WTC11 (cell line): ENCODE results near the gene ACBD6. TPM values are rescaled to one million over a fixed set of nuclear protein-coding genes. Genes with fewer than 3 reads are reported as not detected.

Experiments used
- AFF4 ChIP-seq: sonication (generic); formaldehyde crosslinking; IDR thresholded peaks from 2 replicates; pipeline ENCODE4 v1.8.1; 2023; ENCODE audit warnings: mild to moderate bottlenecking, missing genetic modification reagents, borderline replicate concordance
- CBFB ChIP-seq: sonication (generic); formaldehyde crosslinking; IDR thresholded peaks from 2 replicates; pipeline ENCODE4 v1.8.1; 2022; ENCODE audit warnings: mild to moderate bottlenecking, low read depth, missing genetic modification reagents
- CREM ChIP-seq: sonication (generic); formaldehyde crosslinking; IDR thresholded peaks from 2 replicates; pipeline ENCODE4 v1.8.1; 2022; ENCODE audit warnings: mild to moderate bottlenecking, missing genetic modification reagents, moderate library complexity
- CTCF ChIP-seq: fragments of 200-600 bp; IDR thresholded peaks from 2 replicates; pipeline ENCODE4 v1.8.0; 2022; ENCODE audit warnings: antibody characterized with exemption
- E2F5 ChIP-seq: sonication (generic); formaldehyde crosslinking; IDR thresholded peaks from 2 replicates; pipeline ENCODE4 v1.8.1; 2022; ENCODE audit warnings: mild to moderate bottlenecking, moderate library complexity, missing genetic modification reagents
- EMX1 ChIP-seq: fragments of 250-450 bp; sonication (Bioruptor Pico); IDR thresholded peaks from 2 replicates; pipeline ENCODE4 v1.8.0; 2021; ENCODE audit warnings: mild to moderate bottlenecking
- ETV6 ChIP-seq: sonication (generic); formaldehyde crosslinking; IDR thresholded peaks from 2 replicates; pipeline ENCODE4 v1.8.1; 2022; ENCODE audit warnings: mild to moderate bottlenecking, missing genetic modification reagents
- IRF1 ChIP-seq: sonication (generic); formaldehyde crosslinking; IDR thresholded peaks from 2 replicates; pipeline ENCODE4 v1.8.0; 2023; ENCODE audit warnings: missing genetic modification reagents
- MLX ChIP-seq: sonication (generic); formaldehyde crosslinking; IDR thresholded peaks from 2 replicates; pipeline ENCODE4 v1.8.1; 2023; ENCODE audit warnings: mild to moderate bottlenecking, missing genetic modification reagents, moderate library complexity
- MXD4 ChIP-seq: fragments of 250-450 bp; sonication (Bioruptor Pico); IDR thresholded peaks from 2 replicates; pipeline ENCODE4 v1.8.0; 2021; ENCODE audit warnings: mild to moderate bottlenecking, moderate library complexity, borderline replicate concordance
- PRDM15 ChIP-seq: sonication (generic); formaldehyde crosslinking; IDR thresholded peaks from 2 replicates; pipeline ENCODE4 v1.8.0; 2022; ENCODE audit warnings: missing genetic modification reagents
- PRRX2 ChIP-seq: fragments of 250-450 bp; sonication (Bioruptor Pico); IDR thresholded peaks from 2 replicates; pipeline ENCODE4 v1.8.0; 2021; ENCODE audit warnings: mild to moderate bottlenecking
- RORB ChIP-seq: fragments of 250-450 bp; sonication (Bioruptor Pico); IDR thresholded peaks from 2 replicates; pipeline ENCODE4 v1.9.0; 2021; ENCODE audit warnings: mild to moderate bottlenecking
- SOX15 ChIP-seq: fragments of 250-450 bp; sonication (Bioruptor Pico); IDR thresholded peaks from 2 replicates; pipeline ENCODE4 v1.9.0; 2021; ENCODE audit warnings: mild to moderate bottlenecking
- STAT6 ChIP-seq: sonication (generic); formaldehyde crosslinking; conservative IDR thresholded peaks from 2 replicates; pipeline ENCODE4 v1.8.1; 2023; ENCODE audit warnings: mild to moderate bottlenecking, low read depth, missing genetic modification reagents, moderate library complexity
- TP53 ChIP-seq: sonication (generic); formaldehyde crosslinking; IDR thresholded peaks from 2 replicates; pipeline ENCODE4 v1.8.1; 2023; ENCODE audit warnings: mild to moderate bottlenecking, missing genetic modification reagents
- ZMAT4 ChIP-seq: fragments of 250-450 bp; sonication (Bioruptor Pico); IDR thresholded peaks from 2 replicates; pipeline ENCODE4 v1.9.0; 2021; ENCODE audit warnings: mild to moderate bottlenecking
- ZNF396 ChIP-seq: fragments of 250-450 bp; sonication (Bioruptor Pico); IDR thresholded peaks from 2 replicates; pipeline ENCODE4 v1.8.0; 2021; ENCODE audit warnings: mild to moderate bottlenecking, moderate library complexity, borderline replicate concordance
- ZNF416 ChIP-seq: fragments of 250-450 bp; sonication (Bioruptor Pico); IDR thresholded peaks from 2 replicates; pipeline ENCODE4 v1.9.0; 2021; ENCODE audit warnings: mild to moderate bottlenecking, inconsistent platforms
- ZNF423 ChIP-seq: fragments of 250-450 bp; sonication (Bioruptor Pico); IDR thresholded peaks from 2 replicates; pipeline ENCODE4 v2.1.2; 2022; ENCODE audit warnings: mild to moderate bottlenecking, moderate library complexity
- ZNF425 ChIP-seq: fragments of 250-450 bp; sonication (Bioruptor Pico); conservative IDR thresholded peaks from 2 replicates; pipeline ENCODE4 v1.9.0; 2021; ENCODE audit warnings: mild to moderate bottlenecking
- total RNA-seq: library from RNA; stranded (reverse); gene quantifications from 3 replicates; pipeline ENCODE4 v1.2.3, GENCODE V29; 2021

Gene ACBD6
- total RNA-seq, 1 experiment from 2014 or later: 53.5 TPM

GRCh38 chr1:180502361-180503279 is at the start of gene ACBD6 (continued):
- peak; percentile 43 for TF ChIP-seq PRDM15 (CRISPR knock-in tag)
- TF ChIP-seq CBFB: 0 out of 2 replicates have a peak, but pooled peaks have one; percentile 88
- no peak; the same call in 1 of the 2 replicates for TF ChIP-seq AFF4 (CRISPR knock-in tag)
- TF ChIP-seq ZNF423 (CRISPR knock-in tag): no peak
- TF ChIP-seq ETV6 (CRISPR knock-in tag): peak; percentile 95
- TF ChIP-seq STAT6 (CRISPR knock-in tag): no peak
- 0 out of 2 replicates have a peak, but pooled peaks have one; percentile 69 for TF ChIP-seq MLX (CRISPR knock-in tag)
- TF ChIP-seq ZMAT4 (CRISPR knock-in tag): no peak
- no peak for TF ChIP-seq MXD4 (CRISPR knock-in tag)
- TF ChIP-seq E2F5: peak; percentile 97
- peak; percentile 89 for TF ChIP-seq TP53 (CRISPR knock-in tag)
- TF ChIP-seq ZNF416 (CRISPR knock-in tag): no peak
- TF ChIP-seq PRRX2 (CRISPR knock-in tag): no peak
- no peak for TF ChIP-seq CTCF
- TF ChIP-seq ZNF396 (CRISPR knock-in tag): no peak
- peak; percentile 91 for TF ChIP-seq CREM (CRISPR knock-in tag)
- TF ChIP-seq IRF1 (CRISPR knock-in tag): peak; percentile 79; the same call in 1 of the 2 replicates
- TF ChIP-seq RORB (CRISPR knock-in tag): no peak
- no peak for TF ChIP-seq EMX1 (CRISPR knock-in tag)
- no peak for TF ChIP-seq SOX15 (CRISPR knock-in tag)
- no peak for TF ChIP-seq ZNF425 (CRISPR knock-in tag)
